IMR-90 (cell line): ENCODE results near the gene DENND10. TPM values are rescaled to one million over a fixed set of nuclear protein-coding genes. Genes with fewer than 3 reads are reported as not detected.

Source experiments
- ATAC-seq: fragments of 200-7000 bp; cut with Tn5 transposase; 2 replicates; pipeline ENCODE4 v1.9.1; 2020; ENCODE audit warnings: low read depth, mild to moderate bottlenecking, moderate library complexity
- BruUV-seq: library from RNA; stranded (reverse); fragments of 400-500 nt; replicated peaks from 2 replicates; lab custom pipeline; 2021; lab: Mats Ljungman, UMichigan
- CTCF ChIA-PET: fragments of 300-600 bp; formaldehyde crosslinking; extraction: SDS; loops from one replicate; lab custom pipeline; 2021; ENCODE audit warnings: antibody characterized with exemption; lab: Yijun Ruan, JAX
- POLR2A ChIA-PET: fragments of 300-600 bp; sonication (Branson Sonifier 250); formaldehyde crosslinking; loops from one replicate; lab custom pipeline; 2022; ENCODE audit warnings: antibody characterized with exemption; ENCODE audit not compliant: unreplicated experiment; lab: Charles Lee
- DNase-seq: peaks from one replicate; pipeline ENCODE4 v3.0.0; 2013
- H2AFZ ChIP-seq: replicated peaks from 2 replicates; pipeline ENCODE3; 2013; ENCODE audit warnings: low read length, mild to moderate bottlenecking; ENCODE audit not compliant: poor library complexity
- H2AK5ac ChIP-seq: 2 replicates; pipeline ENCODE4 v1.6.1; 2013; ENCODE audit warnings: low read depth, low read length, inconsistent platforms
- H2AK9ac ChIP-seq: replicated peaks from 2 replicates; pipeline ENCODE3; 2013; ENCODE audit warnings: mild to moderate bottlenecking, low read depth, low read length, moderate library complexity; ENCODE audit not compliant: poor library complexity
- H2BK120ac ChIP-seq: 2 replicates; pipeline ENCODE4 v1.6.1; 2013; ENCODE audit warnings: low read depth, low read length, inconsistent platforms
- H2BK15ac ChIP-seq: 3 replicates; pipeline ENCODE4 v1.6.1; 2013; ENCODE audit warnings: low read depth, low read length, inconsistent platforms
- H2BK20ac ChIP-seq: 2 replicates; pipeline ENCODE4 v1.6.1; 2013; ENCODE audit warnings: low read depth, mild to moderate bottlenecking, inconsistent platforms, low read length, moderate library complexity
- H2BK5ac ChIP-seq: 2 replicates; pipeline ENCODE4 v1.6.1; 2013; ENCODE audit warnings: mild to moderate bottlenecking, low read depth, low read length, inconsistent platforms; ENCODE audit not compliant: poor library complexity, severe bottlenecking
- H3K14ac ChIP-seq: replicated peaks from 2 replicates; pipeline ENCODE4 v1.6.1; 2013; ENCODE audit warnings: low read depth, low read length, inconsistent platforms
- H3K18ac ChIP-seq: 2 replicates; pipeline ENCODE4 v1.6.1; 2013; ENCODE audit warnings: low read depth, low read length, control low read depth
- H3K23ac ChIP-seq: 2 replicates; pipeline ENCODE4 v1.6.1; 2013; ENCODE audit warnings: low read depth, low read length, inconsistent platforms
- H3K27ac ChIP-seq: 2 replicates; pipeline ENCODE4 v1.5.1; 2013; ENCODE audit warnings: mild to moderate bottlenecking, control low read depth, low read length; ENCODE audit not compliant: insufficient read depth
- H3K27me3 ChIP-seq: 2 replicates; pipeline ENCODE4 v1.6.1; 2013; ENCODE audit warnings: low read length; ENCODE audit not compliant: control insufficient read depth, insufficient read depth
- H3K36me3 ChIP-seq: 2 replicates; pipeline ENCODE4 v1.6.1; 2013; ENCODE audit warnings: low read length, mixed read lengths; ENCODE audit not compliant: control insufficient read depth, insufficient read depth
- H3K4ac ChIP-seq: 2 replicates; pipeline ENCODE4 v1.6.1; 2013; ENCODE audit warnings: low read depth, low read length, inconsistent platforms
- H3K4me1 ChIP-seq: 2 replicates; pipeline ENCODE4 v1.6.1; 2013; ENCODE audit warnings: low read length, mixed read lengths; ENCODE audit not compliant: control insufficient read depth, insufficient read depth
- H3K4me2 ChIP-seq: 2 replicates; pipeline ENCODE4 v1.6.1; 2013; ENCODE audit warnings: low read depth, mild to moderate bottlenecking, control low read depth, low read length, moderate library complexity
- H3K4me3 ChIP-seq: 2 replicates; pipeline ENCODE4 v1.5.1; 2013; ENCODE audit warnings: low read depth, mild to moderate bottlenecking, control low read depth, low read length, moderate library complexity; ENCODE audit not compliant: insufficient read depth
- H3K56ac ChIP-seq: 2 replicates; pipeline ENCODE4 v1.6.1; 2013; ENCODE audit warnings: low read length, inconsistent platforms; ENCODE audit not compliant: insufficient read depth; ENCODE audit errors: extremely low read depth
- H3K79me1 ChIP-seq, 2 experiments: 2 replicates each; pipeline ENCODE4 v1.6.1; 2013; ENCODE audit warnings: low read length in 2 of 2, inconsistent platforms in 1 of 2, low read depth in 1 of 2
- H3K9ac ChIP-seq: 2 replicates; pipeline ENCODE4 v1.6.1; 2013; ENCODE audit warnings: low read depth, low read length, control low read depth
- H3K9me1 ChIP-seq: 2 replicates; pipeline ENCODE4 v1.6.1; 2013; ENCODE audit warnings: low read length, inconsistent platforms; ENCODE audit not compliant: insufficient read depth
- H3K9me3 ChIP-seq: 2 replicates; pipeline ENCODE4 v1.6.1; 2013; ENCODE audit warnings: low read length; ENCODE audit not compliant: control insufficient read depth, insufficient read depth
- H4K20me1 ChIP-seq: 2 replicates; pipeline ENCODE4 v1.6.1; 2013; ENCODE audit warnings: low read length, inconsistent platforms; ENCODE audit not compliant: insufficient read depth
- H4K5ac ChIP-seq: 2 replicates; pipeline ENCODE4 v1.6.1; 2013; ENCODE audit warnings: mild to moderate bottlenecking, low read depth, low read length, control low read depth
- H4K8ac ChIP-seq, 2 experiments: 2 replicates each; pipeline ENCODE4 v1.6.1; 2013; ENCODE audit warnings: low read depth in 2 of 2, low read length in 2 of 2, control low read depth in 1 of 2, inconsistent platforms in 1 of 2
- H4K91ac ChIP-seq: 2 replicates; pipeline ENCODE4 v1.6.1; 2013; ENCODE audit warnings: low read depth, low read length, inconsistent platforms; ENCODE audit not compliant: insufficient read depth
- BHLHE40 ChIP-seq: fragments of 150-350 bp; IDR thresholded peaks from 2 replicates; pipeline ENCODE4 v1.6.1; 2016; ENCODE audit warnings: mild to moderate bottlenecking, low read depth, low read length
- CEBPB ChIP-seq: IDR thresholded peaks from 2 replicates; pipeline ENCODE4 v1.6.1; 2012; ENCODE audit warnings: low read depth, low read length, improper control_type of control experiment
- CHD1 ChIP-seq: IDR thresholded peaks from 2 replicates; pipeline ENCODE4 v1.6.1; 2012; ENCODE audit warnings: low read depth, low read length, improper control_type of control experiment
- CTCF ChIP-seq: conservative IDR thresholded peaks from 2 replicates; pipeline ENCODE4 v1.5.1; 2012; ENCODE audit warnings: mild to moderate bottlenecking, low read depth, low read length, improper control_type of control experiment
- ELK1 ChIP-seq: fragments of 150-350 bp; IDR thresholded peaks from 2 replicates; pipeline ENCODE4 v1.6.1; 2016; ENCODE audit warnings: low read depth, mild to moderate bottlenecking, low read length, moderate library complexity, borderline replicate concordance
- MAFK ChIP-seq: IDR thresholded peaks from 2 replicates; pipeline ENCODE4 v1.6.1; 2012; ENCODE audit warnings: low read depth, low read length, improper control_type of control experiment
- MAZ ChIP-seq: IDR thresholded peaks from 2 replicates; pipeline ENCODE4 v1.6.1; 2012; ENCODE audit warnings: low read depth, mild to moderate bottlenecking, low read length, improper control_type of control experiment, moderate library complexity, borderline replicate concordance
- MXI1 ChIP-seq: IDR thresholded peaks from 2 replicates; pipeline ENCODE4 v1.6.1; 2012; ENCODE audit warnings: low read depth, mild to moderate bottlenecking, low read length, moderate library complexity, borderline replicate concordance
- POLR2A ChIP-seq: IDR thresholded peaks from 2 replicates; pipeline ENCODE4 v1.6.1; 2012; ENCODE audit warnings: mild to moderate bottlenecking, low read depth, low read length
- RCOR1 ChIP-seq: IDR thresholded peaks from 2 replicates; pipeline ENCODE4 v1.6.1; 2012; ENCODE audit warnings: mild to moderate bottlenecking, low read length, improper control_type of control experiment; ENCODE audit not compliant: insufficient replicate concordance
- RFX5 ChIP-seq: IDR thresholded peaks from 2 replicates; pipeline ENCODE4 v1.8.0; 2012; ENCODE audit warnings: low read depth, mild to moderate bottlenecking, low read length, moderate library complexity
- SMC3 ChIP-seq: fragments of 150-350 bp; IDR thresholded peaks from 2 replicates; pipeline ENCODE4 v1.6.1; 2016; ENCODE audit warnings: low read depth, mild to moderate bottlenecking, antibody characterized with exemption, low read length, moderate library complexity
- USF2 ChIP-seq: fragments of 150-350 bp; IDR thresholded peaks from 2 replicates; pipeline ENCODE4 v1.6.1; 2017; ENCODE audit warnings: mild to moderate bottlenecking, antibody characterized with exemption, low read length, low read depth
- WGBS, 2 experiments: methylation state at CpG; one replicate each; pipeline versions ENCODE4 v1.1.5 to v1.1.7; 2013; ENCODE audit warnings: missing lambda C conversion rate in 2 of 2; ENCODE audit not compliant: insufficient read length in 1 of 2; ENCODE audit errors: extremely low coverage in 2 of 2; 5-methylcytosine and 5-hydroxymethylcytosine counted together
- dilution Hi-C: fragments of 300-500 bp; cut with HindIII; formaldehyde crosslinking; loops from one replicate; pipeline ENCODE4 v1.14.3; 2018; ENCODE audit warnings: low sequenced_read_pairs; ENCODE audit not compliant: unreplicated experiment
- in situ Hi-C: fragments of 300-500 bp; cut with MboI; formaldehyde crosslinking; loops from 3 replicates; pipeline ENCODE4 v1.14.3; 2019; ENCODE audit warnings: low sequenced_read_pairs, inconsistent platforms, mixed read lengths
- intact Hi-C: fragments of 100-400 bp; cut with micrococcal nuclease; formaldehyde crosslinking; loops from 2 replicates; pipeline ENCODE4 v1.10.0; 2022
- polyA plus RNA-seq, 3 experiments: library from polyadenylated mRNA; depleted of rRNA; stranded (reverse); fragments of >200 nt; gene quantifications; 2 replicates each; pipeline ENCODE4 v1.2.3, GENCODE V29; 2012; ENCODE audit warnings: low replicate concordance in 1 of 3
- total RNA-seq: library from RNA; depleted of rRNA; stranded (reverse); fragments of >200 nt; gene quantifications from 2 replicates; pipeline ENCODE4 v1.2.3, GENCODE V29; 2012

The DENND10 gene
- total and polyA plus RNA-seq, 2 of the 4 experiments (the other 2 are of a cell fraction): 50.9 to 81.4 TPM

- no peak for TF ChIP-seq MAFK
Measured at GRCh38 chr10:119090026-119090795, 13.7 kb upstream of the DENND10 start (continued).

- H3K79me1 ChIP-seq: no peaks in the 10 kb centered on the region
- CTCF ChIA-PET: no interaction called here
- no peaks in the 10 kb centered on the region for H4K20me1 ChIP-seq
- DNase-seq (peak; percentile 68), ATAC-seq (peak; percentile 91)
- H3K36me3 ChIP-seq: no peaks in the 10 kb centered on the region
- intact Hi-C loops: no loop called here
- 0 out of 2 replicates have a peak overlapping the region, but pooled peaks have one; percentile 46 for H3K14ac ChIP-seq
- no peak overlapping the region for H2BK15ac ChIP-seq
- no peak overlapping the region for H4K91ac ChIP-seq
- no TSS peak for BruUV-seq
- 0 out of 2 replicates have a peak overlapping the region, but pooled peaks have one; percentile 19 for H3K4ac ChIP-seq
- dilution Hi-C loops: no loop called here
- H2BK5ac ChIP-seq: no peak overlapping the region
- no peak overlapping the region for H2BK20ac ChIP-seq
- no peaks in the 10 kb centered on the region for H3K9me1 ChIP-seq
- WGBS, 2 experiments: no CpG with 5 or more reads among the region's 5 CpGs
- no peak overlapping the region for H4K5ac ChIP-seq
- no peak overlapping the region for H3K18ac ChIP-seq
- H2AK9ac ChIP-seq: no peak overlapping the region
- no peak overlapping the region for H3K4me2 ChIP-seq
- in situ Hi-C loops: no loop called here
- no peaks in the 10 kb centered on the region for H3K9me3 ChIP-seq
- H3K9ac ChIP-seq: no peak overlapping the region
- H3K56ac ChIP-seq: no peak overlapping the region
- H3K4me3 ChIP-seq: no peak overlapping the region
- no peaks in the 10 kb centered on the region for H3K27me3 ChIP-seq
- no peak overlapping the region for H3K23ac ChIP-seq
- peak overlapping the region; percentile 15; the same call in 1 of the 2 replicates for H2BK120ac ChIP-seq
- no peak overlapping the region for H3K27ac ChIP-seq
- H4K8ac ChIP-seq: no peak overlapping the region
- H3K4me1 ChIP-seq: peaks cover 7% of the 10 kb centered on the region
- H2AFZ ChIP-seq: no peak overlapping the region
- H2AK5ac ChIP-seq: no peak overlapping the region
- POLR2A ChIA-PET: no interaction called here
- no peak for TF ChIP-seq BHLHE40
- TF ChIP-seq USF2: no peak
- TF ChIP-seq CTCF: no peak
- no peak for TF ChIP-seq SMC3
- no peak for TF ChIP-seq RFX5
- TF ChIP-seq CEBPB: no peak
- TF ChIP-seq CHD1: no peak
- no peak for TF ChIP-seq RCOR1
- TF ChIP-seq ELK1: no peak
- no peak for TF ChIP-seq MAZ
- no peak for TF ChIP-seq POLR2A
- no peak for TF ChIP-seq MXI1
Measured at GRCh38 chr10:119090968-119091367, 12.9 kb upstream of the DENND10 start.
